HG03521 (cell line): ENCODE data around the gene IRF6.
"Not testable (repeated sequence)": the region's sequence is repeated elsewhere in the genome, so short reads cannot be mapped to it uniquely, and the experiment has no call there.

Experiments used
- ATAC-seq: cut with Tn5 transposase; IDR thresholded peaks from one replicate; pipeline ENCODE4 v1.9.1; 2021; ENCODE audit warnings: mild to moderate bottlenecking, moderate library complexity; ENCODE audit not compliant: unreplicated experiment

The IRF6 gene

DNA sequence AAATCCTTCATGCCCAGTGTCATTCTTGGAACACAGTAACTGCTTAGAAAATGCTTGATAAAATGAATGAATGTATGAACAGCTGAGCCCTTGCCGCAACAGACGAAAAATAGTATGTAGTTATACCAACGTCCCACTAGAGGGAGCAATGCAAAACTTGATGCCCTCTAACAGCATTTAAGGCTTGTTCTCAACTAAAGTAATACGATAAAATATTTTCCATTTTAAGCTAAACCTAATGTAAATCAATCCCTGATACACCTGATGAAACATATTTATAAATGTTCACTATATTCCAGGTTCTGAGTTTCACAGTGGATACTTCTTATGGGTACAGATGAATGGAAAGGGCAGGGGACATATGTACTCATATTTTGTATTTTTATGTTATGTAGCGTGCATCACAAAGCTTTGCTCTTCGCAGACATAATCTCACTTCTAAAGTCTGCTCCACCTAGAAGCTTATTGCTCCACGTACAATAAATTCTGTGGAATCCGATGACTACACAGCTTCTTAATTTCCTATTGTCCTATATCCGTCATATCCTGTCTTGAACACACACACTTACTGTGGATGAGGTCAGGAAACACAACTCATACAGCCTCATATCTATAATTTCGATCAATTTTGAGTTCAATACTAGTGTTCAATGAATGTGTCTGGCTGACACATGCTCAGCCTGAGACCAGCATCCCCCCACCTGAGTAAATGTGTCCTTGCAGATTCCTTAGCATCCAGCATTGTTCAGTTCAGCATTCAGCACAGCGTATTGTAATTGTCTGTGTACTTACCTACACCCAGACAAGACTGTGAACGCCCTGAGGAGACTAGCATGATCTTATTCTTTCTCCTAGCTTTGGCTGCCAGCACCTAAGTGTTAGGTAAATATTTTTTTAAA is 17.4 kb upstream of the IRF6 start:
- no peak for ATAC-seq

- no peak for ATAC-seq
Measured at GRCh38 chr1:209822706-209823105, 16.8 kb upstream of the IRF6 start.

- no peak for ATAC-seq
Measured at GRCh38 chr1:209820986-209821385, 15.0 kb upstream of the IRF6 start.

- no peak for ATAC-seq
Measured at GRCh38 chr1:209819058-209819457, 13.1 kb upstream of the IRF6 start.

- ATAC-seq = no peak
Measured at GRCh38 chr1:209817691-209818090, 11.7 kb upstream of the IRF6 start.

DNA sequence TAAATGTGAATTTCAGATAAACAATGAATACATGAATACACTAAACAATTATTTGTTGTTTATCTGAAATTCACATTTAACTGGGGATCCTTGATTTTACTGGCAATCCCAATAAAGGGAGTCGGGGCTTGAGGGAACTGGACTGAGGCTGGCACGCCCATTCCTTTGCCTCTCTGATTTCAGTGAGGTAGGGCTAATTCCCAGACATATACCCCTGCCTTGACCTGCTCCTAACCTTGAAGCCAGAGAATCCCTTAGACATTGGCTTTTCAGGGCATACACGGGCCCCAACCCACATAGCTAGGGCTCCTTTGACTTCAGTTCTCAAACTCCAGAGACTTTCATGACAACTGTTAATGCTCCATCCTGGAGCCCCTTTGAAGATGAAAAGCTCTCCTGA is 11.0 kb upstream of the IRF6 start:
- no peak for ATAC-seq

GRCh38 chr1:209815931-209816341 is 10.0 kb upstream of the IRF6 start:
- no peak for ATAC-seq

DNA sequence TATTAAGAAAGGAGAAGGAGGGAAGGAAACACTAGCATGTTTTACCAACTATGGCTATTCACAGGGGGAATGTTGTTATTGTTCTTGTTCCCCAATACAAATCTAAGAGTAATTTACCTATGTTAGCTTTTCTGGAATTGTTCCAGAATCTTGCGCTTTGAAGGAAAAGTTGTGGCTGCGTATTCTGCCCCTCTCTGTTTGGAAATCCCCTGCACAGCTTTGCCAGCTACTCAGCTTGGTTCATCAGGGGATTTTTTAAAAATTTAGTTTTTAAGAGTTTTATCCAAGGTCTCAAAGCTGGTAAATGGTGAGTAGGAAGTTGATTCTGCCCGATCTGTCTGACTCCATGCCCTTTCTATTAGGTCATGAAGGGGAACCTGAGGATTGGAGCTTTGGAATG is 9.5 kb upstream of the IRF6 start:
- no peak for ATAC-seq

- ATAC-seq = no peak
Measured at GRCh38 chr1:209813902-209814301, 8.0 kb upstream of the IRF6 start.

GRCh38 chr1:209810783-209811182 is 4.8 kb upstream of the IRF6 start:
- no peak for ATAC-seq

DNA sequence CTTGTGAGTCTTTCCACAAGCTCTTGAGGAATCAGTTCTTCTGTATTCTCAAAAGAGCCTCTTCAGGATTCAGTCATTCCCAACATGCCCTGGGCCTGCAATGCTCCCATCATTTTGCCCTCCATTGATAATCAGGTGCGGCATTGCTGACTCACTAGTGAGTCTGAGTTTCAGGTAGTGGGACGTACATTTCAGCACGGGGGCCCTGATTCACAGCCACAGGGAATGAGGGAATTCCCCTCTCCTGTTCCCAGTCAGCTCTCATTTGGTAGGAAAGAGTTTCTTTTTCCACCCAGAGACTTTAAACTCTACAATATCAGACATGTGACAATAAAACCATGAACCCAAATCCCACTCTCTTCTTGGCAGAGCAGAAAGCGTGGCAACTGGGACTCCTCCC is 3.7 kb upstream of the IRF6 start:
- ATAC-seq = no peak

DNA sequence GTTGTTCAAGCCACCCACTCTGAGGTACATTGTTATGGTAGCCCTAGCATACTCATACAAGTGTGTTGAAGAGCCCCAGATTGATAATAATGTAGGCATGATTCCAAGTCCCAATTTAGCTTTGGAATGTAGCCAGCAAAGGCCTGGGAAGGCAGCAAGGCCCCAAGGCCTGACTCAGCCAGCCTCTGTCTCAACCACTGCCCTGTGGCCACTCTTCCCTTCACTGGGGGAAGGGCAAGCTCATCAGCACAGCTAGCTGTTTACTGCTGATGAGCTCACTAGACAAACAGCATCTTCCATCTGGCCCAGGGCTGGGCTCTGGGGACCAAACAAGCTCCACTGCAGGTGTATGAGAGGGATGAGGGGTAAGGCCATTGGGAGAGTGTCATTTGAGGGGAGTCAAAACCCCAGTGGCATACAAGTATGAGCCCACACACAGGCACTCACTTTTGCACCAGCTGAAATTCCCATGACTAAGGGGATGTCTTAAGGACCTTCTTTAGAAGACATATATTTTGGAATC is 2.2 kb upstream of the IRF6 start:
- no peak for ATAC-seq

GRCh38 chr1:209807509-209807908 is 1.6 kb upstream of the IRF6 start:
- ATAC-seq = no peak

DNA sequence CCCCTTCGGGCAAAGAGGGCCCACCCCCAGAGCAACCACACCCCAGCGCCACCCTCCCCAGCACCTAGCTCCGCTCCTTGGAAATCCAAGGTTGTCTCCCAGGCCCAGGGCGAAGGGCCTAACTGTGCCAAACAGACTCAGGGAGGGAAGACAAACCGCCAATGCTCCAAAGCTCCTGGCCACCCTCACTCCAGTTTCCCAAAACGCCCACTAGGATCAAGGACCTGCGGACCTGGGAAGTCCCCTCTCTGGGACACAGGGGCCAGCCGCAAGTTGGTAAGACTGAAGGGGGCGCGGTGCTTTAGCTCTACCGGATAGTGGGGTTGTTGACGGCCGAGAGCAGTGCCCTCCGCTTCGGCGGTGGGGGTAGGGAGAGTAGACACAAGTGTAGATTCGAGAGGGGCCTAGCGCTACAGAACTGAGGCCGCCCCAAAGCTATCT is 581 bp downstream of the IRF6 start:
- no peak for ATAC-seq

- ATAC-seq = no peak
Measured at GRCh38 chr1:209803568-209803967, 2.4 kb downstream of the IRF6 start.

GRCh38 chr1:209802780-209803152 is 3.2 kb downstream of the IRF6 start:
- ATAC-seq = no peak

GRCh38 chr1:209802117-209802779 is 3.7 kb downstream of the IRF6 start:
- no peak for ATAC-seq

DNA sequence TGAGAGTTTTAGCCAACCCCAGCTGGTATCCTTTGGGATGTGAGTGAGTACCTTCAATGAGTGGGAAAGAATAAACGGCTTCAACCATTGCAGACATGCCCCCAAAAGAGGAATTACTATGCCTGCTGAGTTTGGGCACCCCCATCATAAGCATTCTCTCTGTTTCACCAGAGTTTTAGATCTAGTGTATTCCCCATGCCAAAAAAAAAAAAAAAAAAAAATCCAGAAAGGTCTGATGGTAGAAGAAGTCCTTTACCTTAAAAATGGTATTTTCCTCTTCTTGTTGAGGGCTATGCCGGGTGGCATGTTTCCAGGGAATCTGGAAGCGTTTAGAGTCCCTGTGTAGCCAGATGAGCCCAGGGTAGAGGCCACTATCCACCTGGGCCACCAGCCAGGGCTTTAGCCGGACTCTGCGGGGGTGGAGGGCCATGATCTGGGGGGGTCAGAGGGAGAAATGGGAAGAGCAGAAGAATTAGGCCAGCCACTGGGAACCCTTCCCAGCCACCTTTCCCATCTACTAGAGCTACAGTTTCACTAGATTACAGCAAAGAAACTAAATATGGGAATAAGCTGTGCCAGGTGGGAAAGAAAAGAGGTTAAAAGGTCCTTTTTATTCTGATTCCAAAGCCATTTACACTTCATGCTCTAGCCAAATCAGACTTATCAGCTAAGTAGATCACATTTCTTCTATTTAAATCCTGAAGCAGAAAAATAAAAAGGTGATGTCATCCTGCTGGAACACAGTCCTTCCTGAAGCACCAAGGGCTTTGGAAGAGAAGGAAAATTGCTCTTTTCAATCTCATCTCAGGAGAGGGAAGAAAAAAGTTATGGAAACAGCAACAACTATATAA is 4.7 kb downstream of the IRF6 start:
- ATAC-seq = no peak

DNA sequence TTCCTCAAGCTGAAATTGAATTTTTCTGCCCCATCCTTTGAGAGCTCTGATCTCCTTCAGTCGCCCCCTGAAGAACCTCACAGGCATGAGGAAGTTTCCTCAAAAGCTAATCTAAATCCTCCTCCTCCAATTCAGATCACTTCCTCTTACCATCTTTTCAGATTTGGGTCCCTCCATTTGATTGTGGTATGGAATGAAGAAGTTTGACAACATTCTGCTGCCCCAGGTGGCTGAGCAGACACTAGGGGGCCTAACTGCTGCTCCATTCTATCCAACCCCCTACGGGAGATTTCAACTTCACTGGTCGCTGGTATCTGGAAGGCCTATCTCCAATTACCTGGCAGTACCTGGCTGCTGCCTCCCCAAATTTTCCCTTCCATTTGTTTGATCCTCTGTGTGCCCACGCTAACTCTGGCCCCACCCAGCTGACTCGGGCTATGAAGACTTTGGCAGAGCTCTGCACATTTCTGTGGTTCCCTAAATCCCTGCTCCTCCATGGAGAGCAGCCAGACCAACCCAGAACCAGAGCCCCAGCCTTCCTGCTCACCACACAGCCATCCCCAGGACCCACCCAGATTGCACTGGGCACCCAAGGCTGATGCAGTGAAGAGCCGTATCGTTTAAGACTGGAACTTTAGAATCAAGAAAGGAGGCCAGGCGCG is 7.8 kb downstream of the IRF6 start:
- no peak for ATAC-seq

DNA sequence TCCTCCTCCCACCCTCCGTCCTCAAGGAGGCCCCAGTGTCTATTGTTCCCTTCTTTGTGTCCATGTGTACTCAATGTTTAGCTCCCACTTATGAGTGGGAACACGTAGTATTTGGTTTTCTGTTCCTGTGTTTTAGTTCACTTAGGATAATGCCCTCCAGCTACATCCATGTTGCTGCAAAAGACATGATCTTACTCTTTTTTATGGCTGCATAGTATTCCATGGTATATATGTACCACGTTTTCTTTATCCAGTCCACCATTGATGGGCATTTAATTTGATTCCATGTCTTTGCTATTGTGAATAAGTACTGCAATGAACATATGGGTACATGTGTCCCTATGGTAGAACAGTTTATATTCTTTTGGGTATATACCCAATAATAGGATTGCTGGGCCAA is 12.2 kb downstream of the IRF6 start:
- not testable (repeated sequence) for ATAC-seq

- ATAC-seq = no peak
Measured at GRCh38 chr1:209791920-209792319, 14.0 kb downstream of the IRF6 start.
